Measurements from ENCODE around the gene GRB2. TPM values are rescaled to one million over a fixed set of nuclear protein-coding genes. Genes with fewer than 3 reads are reported as not detected.

GRB2 gene
- total and polyA plus RNA-seq, 2 of the 8 experiments (the other 6 are each of a cell fraction or from before 2014, with no cell fraction given): 44.2 to 101 TPM

DNA sequence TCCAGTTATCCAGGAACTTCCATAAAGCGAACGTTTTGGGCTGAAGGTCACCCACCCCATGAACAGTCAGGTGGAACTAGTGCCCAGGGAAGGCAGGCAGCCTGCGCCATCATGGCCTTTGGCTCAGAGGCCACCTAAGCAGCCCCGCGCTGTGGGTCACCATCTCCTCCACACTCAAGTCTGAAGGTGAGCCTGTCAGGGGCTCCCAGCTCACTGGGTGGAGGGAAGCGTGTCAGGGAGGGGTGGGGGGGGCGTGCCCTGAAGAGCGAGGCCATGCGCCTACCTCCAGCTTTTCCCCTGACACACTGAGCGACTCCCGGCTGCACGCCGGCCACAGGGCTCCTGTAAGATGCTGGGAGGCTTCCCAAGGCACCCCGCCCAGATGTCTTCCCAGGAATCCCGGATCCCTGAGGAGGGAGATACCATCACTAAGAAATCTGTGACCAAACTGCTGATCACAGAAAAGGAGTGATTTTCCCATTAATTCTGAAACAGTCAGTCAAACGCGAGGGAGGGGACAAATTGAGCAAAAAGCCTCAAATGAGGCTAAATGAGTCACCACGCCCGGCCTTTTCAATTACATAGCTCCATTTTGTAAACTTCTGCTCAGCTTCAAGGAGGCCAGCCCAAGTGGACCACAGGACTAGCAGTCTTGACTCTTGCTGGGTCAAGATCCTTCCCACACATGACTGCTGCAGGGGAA is 89.8 kb downstream of the GRB2 start:
- no peak overlapping the region for H3K27ac ChIP-seq (ENCODE audit: low read depth, low read length)
- H3K4ac ChIP-seq (replicated peaks; ENCODE audit: insufficient read length, low read depth, low read length): no peak overlapping the region
- peaks cover 3 to 7% of the 10 kb centered on the region in 2 experiments for H4K20me1 ChIP-seq (replicated peaks in 1 of 2; ENCODE audit: control insufficient read depth in 1 of 2, insufficient read depth in 2 of 2, low read length in 2 of 2)
- no peak overlapping the region for H4K5ac ChIP-seq (ENCODE audit: insufficient read length, low read depth, low read length)
- POLR2A ChIA-PET (ENCODE audit: partially characterized antibody): interaction anchor here (0.6 to 1.6 kb wide), 6 partner anchors 9 to 1275 kb away, joined by 3 to 4 read pairs (median 3); no protein-coding TSS in a partner anchor
- no peaks in the 10 kb centered on the region for H3K79me2 ChIP-seq (ENCODE audit: control insufficient read depth in 1 of 2, insufficient read depth in 2 of 2, low read length in 2 of 2)
- H3K9ac ChIP-seq (replicated peaks in 1 of 4; ENCODE audit: extremely low read depth in 1 of 4, low read depth in 3 of 4, low read length in 3 of 4): no peak overlapping the region; a peak in 1 of 7 replicates
- H4K8ac ChIP-seq (ENCODE audit: extremely low read depth, insufficient read depth, low read length): peak overlapping the region; percentile 51; the same call in 1 of the 2 replicates
- H3K56ac ChIP-seq (replicated peaks; ENCODE audit: insufficient read length, low read depth, low read length): no peak overlapping the region
- H3K23ac ChIP-seq (ENCODE audit: insufficient read length): no peak overlapping the region
- H3K36me3 ChIP-seq (ENCODE audit: control insufficient read depth in 2 of 4, insufficient read depth in 4 of 4, low read length in 3 of 4): peaks cover 2 to 9% (median 7%) of the 10 kb centered on the region in 4 experiments; a peak in 4 of 8 replicates
- no peak overlapping the region for H3K4me3 ChIP-seq (ENCODE audit: extremely low read depth in 1 of 4, insufficient read depth in 2 of 4, low read depth in 3 of 4, low read length in 4 of 4)
- no peak overlapping the region for H2AK5ac ChIP-seq (ENCODE audit: low read depth, low read length)
- no peak overlapping the region for H2BK12ac ChIP-seq (ENCODE audit: low read depth, low read length)
- H4K91ac ChIP-seq (replicated peaks; ENCODE audit: insufficient read length, low read length): no peak overlapping the region
- H3K79me1 ChIP-seq (ENCODE audit: low read depth, low read length): no peaks in the 10 kb centered on the region
- H3K4me1 ChIP-seq (replicated peaks in 1 of 4; ENCODE audit: control insufficient read depth in 3 of 4, insufficient read depth in 4 of 4, low read length in 3 of 4): peaks cover 0 to 5% (median 0%) of the 10 kb centered on the region in 4 experiments; a peak in 2 of 7 replicates
- H2BK15ac ChIP-seq (ENCODE audit: low read length): no peak overlapping the region
- DNase-seq (ENCODE audit: low read depth in 1 of 2, low spot score in 2 of 2) (no peak), FAIRE-seq (no peak)
- no peak overlapping the region for H3K18ac ChIP-seq (ENCODE audit: extremely low read depth, low read length)
- CTCF ChIA-PET (ENCODE audit: partially characterized antibody): interaction anchor here (0.8 to 2.8 kb wide), 9 partner anchors 11 to 116 kb away, joined by 3 to 9 read pairs (median 4); partner anchors contain the start of gene SLC25A19
- no peak overlapping the region for H2AFZ ChIP-seq (ENCODE audit: low read length)
- H3K14ac ChIP-seq (ENCODE audit: insufficient read length): no peak overlapping the region
- H3K23me2 ChIP-seq (ENCODE audit: low read depth, low read length): no peaks in the 10 kb centered on the region
- H3K9me3 ChIP-seq (ENCODE audit: insufficient read depth in 2 of 2, low read depth in 1 of 2, low read length in 1 of 2): no peaks in the 10 kb centered on the region
- no peak overlapping the region for H2BK120ac ChIP-seq (replicated peaks; ENCODE audit: low read depth, low read length)
- no peak overlapping the region for H3K4me2 ChIP-seq (ENCODE audit: insufficient read depth in 1 of 2, low read depth in 2 of 2, low read length in 2 of 2)
- no peaks in the 10 kb centered on the region for H3K27me3 ChIP-seq (replicated peaks in 1 of 4; ENCODE audit: control insufficient read depth in 3 of 4, extremely low read depth in 1 of 4, insufficient read depth in 3 of 4, low read length in 3 of 4)
- H2BK5ac ChIP-seq (ENCODE audit: low read depth, low read length): no peak overlapping the region; the same call in 1 of the 2 replicates
- WGBS, 2 experiments (ENCODE audit: extremely low coverage in 1 of 2, insufficient coverage in 1 of 2, insufficient read length in 1 of 2, insufficient replicate concordance in 2 of 2, low coverage in 1 of 2, low lambda C conversion rate in 2 of 2, missing lambda C conversion rate in 1 of 2): 89% methylated on average over 17 of the region's 19 CpGs; no CpG with 5 or more reads in 1 of the 2 experiments
- no peak overlapping the region for H2BK20ac ChIP-seq (ENCODE audit: low read length)
- TF ChIP-seq YY1 (IDR thresholded peaks at IDR 0.05; ENCODE audit: low read depth, low read length): no peak
- no peak for TF ChIP-seq EP300 (IDR thresholded peaks at IDR 0.05; ENCODE audit: borderline replicate concordance in 1 of 2, low read depth in 2 of 2, low read length in 2 of 2)
- TF ChIP-seq CTBP2 (IDR thresholded peaks at IDR 0.05; ENCODE audit: borderline replicate concordance, insufficient read depth, insufficient read length, low read length): no peak
- no peak for TF ChIP-seq SAP30 (IDR thresholded peaks at IDR 0.05; ENCODE audit: insufficient read depth, insufficient replicate concordance, low read length)
- no peak for TF ChIP-seq SRF (IDR thresholded peaks at IDR 0.05; ENCODE audit: low read depth, low read length)
- no peak for TF ChIP-seq TAF1 (IDR thresholded peaks at IDR 0.05; ENCODE audit: low read depth, low read length)
- no peak for TF ChIP-seq JUN (IDR thresholded peaks at IDR 0.05; ENCODE audit: low read depth, low read length)
- TF ChIP-seq BACH1 (IDR thresholded peaks at IDR 0.05; ENCODE audit: low read length): no peak
- TF ChIP-seq SIX5 (IDR thresholded peaks at IDR 0.05; ENCODE audit: low read depth, low read length): no peak
- no peak for TF ChIP-seq ASH2L (IDR thresholded peaks at IDR 0.05; ENCODE audit: low read length)
- TF ChIP-seq GABPA (IDR thresholded peaks at IDR 0.05; ENCODE audit: borderline replicate concordance, insufficient read depth, low read length): no peak
- no peak for TF ChIP-seq GTF2F1 (IDR thresholded peaks at IDR 0.05; ENCODE audit: borderline replicate concordance, low read depth, low read length)

All from H1 (cell line).